Measurements from ENCODE around the gene SH3RF2. TPM values are rescaled to one million over a fixed set of nuclear protein-coding genes. Genes with fewer than 3 reads are reported as not detected.

The SH3RF2 gene
- total and polyA plus RNA-seq, 2 experiments from 2014 or later = 35.1 to 35.4 TPM

GRCh38 chr5:146016764-146017484 is 80.5 kb downstream of the SH3RF2 start:
- H3K9me2 ChIP-seq (replicated peaks; ENCODE audit: insufficient read depth) = no peaks in the 10 kb centered on the region
- no peak overlapping the region for H3K4me2 ChIP-seq
- H2AFZ ChIP-seq = no peak overlapping the region
- H4K20me1 ChIP-seq (ENCODE audit: insufficient read depth, poor library complexity, severe bottlenecking) = no peaks in the 10 kb centered on the region
- H3K9me3 ChIP-seq (ENCODE audit: low read depth) = no peaks in the 10 kb centered on the region
- no peak for TF ChIP-seq CTCF (IDR thresholded peaks at IDR 0.05; ENCODE audit: poor library complexity)
- TF ChIP-seq EZH2 (IDR thresholded peaks at IDR 0.05; ENCODE audit: borderline replicate concordance) = no peak
- no peak for TF ChIP-seq EZH2phosphoT487 (IDR thresholded peaks at IDR 0.05; ENCODE audit: low read depth, severe bottlenecking, unreplicated experiment)
- no peaks in the 10 kb centered on the region for H3K36me3 ChIP-seq (replicated peaks; ENCODE audit: insufficient read depth, low read depth)
- no peak overlapping the region for H3K4me3 ChIP-seq
- no peak for DNase-seq (ENCODE audit: low spot score)
- no peaks in the 10 kb centered on the region for H3K4me1 ChIP-seq (ENCODE audit: insufficient read depth)
- H3K79me2 ChIP-seq = peaks cover 4% of the 10 kb centered on the region
- H3K27ac ChIP-seq = no peak overlapping the region
- 85% methylated on average over 4 of the region's 4 CpGs for WGBS (ENCODE audit: low lambda C conversion rate, missing lambda C conversion rate)
- H3K27me3 ChIP-seq = no peaks in the 10 kb centered on the region

GRCh38 chr5:146018514-146019375 is 82.4 kb downstream of the SH3RF2 start:
- 89% methylated on average over 5 of the region's 5 CpGs for WGBS (ENCODE audit: low lambda C conversion rate, missing lambda C conversion rate)
- TF ChIP-seq CTCF (IDR thresholded peaks at IDR 0.05; ENCODE audit: poor library complexity) = no peak

DNA sequence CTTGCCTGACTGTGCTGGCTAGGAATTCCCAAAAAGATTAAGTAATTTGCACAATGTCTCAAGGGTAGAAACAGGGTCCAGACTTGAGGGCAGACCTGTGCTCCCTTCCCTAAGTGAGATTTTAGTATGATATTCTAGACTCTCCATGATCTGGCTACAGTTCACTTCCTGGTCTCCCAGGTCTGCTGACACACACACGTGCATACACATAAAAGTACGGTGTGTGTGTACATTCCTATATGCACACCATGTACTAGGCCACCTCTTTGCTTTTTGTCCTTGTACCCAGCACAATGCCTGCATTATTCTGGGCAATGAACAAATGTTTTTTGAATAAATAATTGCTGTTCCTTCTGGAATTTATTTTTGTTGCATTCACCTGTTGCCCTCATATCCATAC is 83.7 kb downstream of the SH3RF2 start:
- 87% methylated on average over 2 of the region's 2 CpGs for WGBS (ENCODE audit: low lambda C conversion rate, missing lambda C conversion rate)

More at GRCh38 chr5:146018514-146019375, 82.4 kb downstream of the SH3RF2 start:
- H3K4me1 ChIP-seq (ENCODE audit: insufficient read depth) = no peaks in the 10 kb centered on the region
- no peak overlapping the region for H3K27ac ChIP-seq
- no peaks in the 10 kb centered on the region for H3K9me2 ChIP-seq (replicated peaks; ENCODE audit: insufficient read depth)
- peaks cover 4% of the 10 kb centered on the region for H3K79me2 ChIP-seq
- no peak overlapping the region for H3K4me3 ChIP-seq
- H3K9me3 ChIP-seq (ENCODE audit: low read depth) = no peaks in the 10 kb centered on the region
- H3K4me2 ChIP-seq = no peak overlapping the region
- H2AFZ ChIP-seq = no peak overlapping the region
- no peak for DNase-seq (ENCODE audit: low spot score)
- H3K27me3 ChIP-seq = no peaks in the 10 kb centered on the region
- H3K36me3 ChIP-seq (replicated peaks; ENCODE audit: insufficient read depth, low read depth) = no peaks in the 10 kb centered on the region
- H4K20me1 ChIP-seq (ENCODE audit: insufficient read depth, poor library complexity, severe bottlenecking) = no peaks in the 10 kb centered on the region

More for the DNA sequence above, 83.7 kb downstream of the SH3RF2 start:
- Histone ChIP-seq H3K27ac (no peak overlapping the region), H3K9me3 (ENCODE audit: low read depth) (no peaks in the 10 kb centered on the region), H3K27me3 (no peaks in the 10 kb centered on the region), H3K4me2 (no peak overlapping the region), H2AFZ (no peak overlapping the region), H3K36me3 (replicated peaks; ENCODE audit: insufficient read depth, low read depth) (no peaks in the 10 kb centered on the region), H3K9me2 (replicated peaks; ENCODE audit: insufficient read depth) (no peaks in the 10 kb centered on the region), H3K79me2 (peaks cover 4% of the 10 kb centered on the region), H4K20me1 (ENCODE audit: insufficient read depth, poor library complexity, severe bottlenecking) (no peaks in the 10 kb centered on the region), H3K4me3 (no peak overlapping the region), H3K4me1 (ENCODE audit: insufficient read depth) (peaks cover under 1% of the 10 kb centered on the region)
- DNase-seq (ENCODE audit: low spot score) = no peak
- TF ChIP-seq CTCF (IDR thresholded peaks at IDR 0.05; ENCODE audit: poor library complexity) (no peak), EZH2 (IDR thresholded peaks at IDR 0.05; ENCODE audit: borderline replicate concordance) (no peak), EZH2phosphoT487 (IDR thresholded peaks at IDR 0.05; ENCODE audit: low read depth, severe bottlenecking, unreplicated experiment) (no peak)
